ENCODE measurements around the gene RHOT1.

RHOT1 gene

DNA sequence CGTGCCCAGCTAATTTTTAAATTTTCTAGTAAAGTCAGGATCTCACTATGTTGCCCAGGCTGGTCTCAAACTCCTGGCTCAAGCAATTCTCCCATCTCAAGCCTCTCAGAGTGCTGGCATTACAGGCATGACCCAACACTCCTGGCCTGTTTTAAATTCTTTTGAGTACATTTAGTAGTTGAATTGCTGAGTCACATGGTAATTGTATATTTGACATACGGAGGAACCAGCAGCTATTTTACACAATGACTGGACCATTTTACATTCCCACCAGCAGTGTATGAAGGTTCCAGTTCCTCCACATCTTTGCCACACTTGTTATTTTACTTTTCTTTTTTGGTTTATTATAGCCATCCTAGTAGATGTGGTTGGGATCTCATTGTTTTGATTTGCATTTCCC is 43.6 kb downstream of the RHOT1 start:
- Histone ChIP-seq H3K18ac (ENCODE audit: low read depth in 1 of 2, low read length in 2 of 2) (no peak overlapping the region), H2AFZ (ENCODE audit: low read depth, low read length) (no peak overlapping the region), H3K9me3 (ENCODE audit: control insufficient read depth, low read length) (no peaks in the 10 kb centered on the region), H3K27ac (ENCODE audit: low read length, poor library complexity, severe bottlenecking) (no peak overlapping the region), H3K27me3 (ENCODE audit: control insufficient read depth in 1 of 2, insufficient read depth in 1 of 2, low read length in 2 of 2) (no peaks in the 10 kb centered on the region), H2BK15ac (ENCODE audit: low read depth, poor library complexity, severe bottlenecking) (no peak overlapping the region), H3K36me3 (ENCODE audit: control insufficient read depth in 1 of 2, insufficient read depth in 2 of 2, low read depth in 1 of 2, low read length in 2 of 2) (peaks cover 11 to 32% of the 10 kb centered on the region in 2 experiments), H4K91ac (ENCODE audit: low read length) (no peak overlapping the region), H3K9ac (ENCODE audit: low read length) (no peak overlapping the region), H3K4me1 (ENCODE audit: control insufficient read depth, insufficient read depth, low read depth, low read length) (peaks cover 2% of the 10 kb centered on the region), H4K8ac (ENCODE audit: low read length) (no peak overlapping the region), H3K4ac (ENCODE audit: low read depth in 1 of 2, low read length in 2 of 2) (no peak overlapping the region), H2BK5ac (ENCODE audit: low read depth, low read length, poor library complexity, severe bottlenecking) (no peak overlapping the region), H2AK5ac (ENCODE audit: low read length, severe bottlenecking) (no peak overlapping the region), H3K79me1 (replicated peaks; ENCODE audit: low read length, poor library complexity, severe bottlenecking) (peaks cover 5% of the 10 kb centered on the region), H3K4me2 (ENCODE audit: low read length, poor library complexity, severe bottlenecking) (no peak overlapping the region), H3K23ac (ENCODE audit: low read length in 2 of 2) (no peak overlapping the region), H2BK120ac (ENCODE audit: low read depth, low read length) (no peak overlapping the region), H3K4me3 (ENCODE audit: insufficient read depth in 1 of 2, low read depth in 1 of 2, low read length in 2 of 2) (no peak overlapping the region), H2BK12ac (ENCODE audit: low read length in 2 of 2) (no peak overlapping the region), H3K14ac (ENCODE audit: low read length in 2 of 2) (no peak overlapping the region)
- no peak for DNase-seq
- WGBS: 100% methylated on average over 1 of the region's 2 CpGs

DNA sequence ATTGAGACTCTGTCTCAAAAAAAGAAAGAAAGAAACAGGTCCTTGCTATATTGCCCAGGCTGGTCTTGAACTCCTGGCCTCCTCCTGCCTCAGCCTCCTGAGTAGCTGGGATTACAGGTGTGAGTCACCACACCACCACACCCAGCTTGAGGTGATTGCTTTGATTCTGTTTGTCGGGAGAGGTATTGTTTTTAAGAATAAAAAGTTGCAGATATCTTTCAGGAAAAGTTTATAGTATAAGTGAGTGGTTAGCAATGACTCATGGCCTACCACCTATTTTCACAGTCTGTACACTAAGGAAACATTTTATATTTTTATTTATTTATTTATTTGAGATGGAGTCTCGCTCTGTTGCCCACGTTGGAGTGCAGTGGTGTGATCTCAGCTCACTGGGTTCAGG is 45.0 kb downstream of the RHOT1 start:
- Histone ChIP-seq H2BK120ac (ENCODE audit: low read depth, low read length) (no peak overlapping the region), H3K27me3 (ENCODE audit: control insufficient read depth in 1 of 2, insufficient read depth in 1 of 2, low read length in 2 of 2) (no peaks in the 10 kb centered on the region), H3K79me1 (replicated peaks; ENCODE audit: low read length, poor library complexity, severe bottlenecking) (peaks cover 2% of the 10 kb centered on the region), H3K18ac (ENCODE audit: low read depth in 1 of 2, low read length in 2 of 2) (no peak overlapping the region), H3K4ac (ENCODE audit: low read depth in 1 of 2, low read length in 2 of 2) (no peak overlapping the region), H2AK5ac (ENCODE audit: low read length, severe bottlenecking) (no peak overlapping the region), H3K23ac (ENCODE audit: low read length in 2 of 2) (no peak overlapping the region), H3K4me1 (ENCODE audit: control insufficient read depth, insufficient read depth, low read depth, low read length) (peaks cover 2% of the 10 kb centered on the region), H2AFZ (ENCODE audit: low read depth, low read length) (no peak overlapping the region), H4K91ac (ENCODE audit: low read length) (no peak overlapping the region), H3K4me3 (ENCODE audit: insufficient read depth in 1 of 2, low read depth in 1 of 2, low read length in 2 of 2) (no peak overlapping the region), H3K9me3 (ENCODE audit: control insufficient read depth, low read length) (no peaks in the 10 kb centered on the region), H3K4me2 (ENCODE audit: low read length, poor library complexity, severe bottlenecking) (no peak overlapping the region), H2BK5ac (ENCODE audit: low read depth, low read length, poor library complexity, severe bottlenecking) (no peak overlapping the region), H3K14ac (ENCODE audit: low read length in 2 of 2) (no peak overlapping the region), H3K9ac (ENCODE audit: low read length) (no peak overlapping the region), H4K8ac (ENCODE audit: low read length) (no peak overlapping the region), H2BK12ac (ENCODE audit: low read length in 2 of 2) (no peak overlapping the region), H2BK15ac (ENCODE audit: low read depth, poor library complexity, severe bottlenecking) (no peak overlapping the region), H3K36me3 (ENCODE audit: control insufficient read depth in 1 of 2, insufficient read depth in 2 of 2, low read depth in 1 of 2, low read length in 2 of 2) (peaks cover 11 to 24% of the 10 kb centered on the region in 2 experiments), H3K27ac (ENCODE audit: low read length, poor library complexity, severe bottlenecking) (no peak overlapping the region)
- DNase-seq: no peak
- WGBS: 62% methylated on average over 3 of the region's 3 CpGs

GRCh38 chr17:32189343-32189742 is 47.0 kb downstream of the RHOT1 start:
- Histone ChIP-seq H3K9me3 (ENCODE audit: control insufficient read depth, low read length) (no peaks in the 10 kb centered on the region), H3K18ac (ENCODE audit: low read depth in 1 of 2, low read length in 2 of 2) (no peak overlapping the region), H2BK12ac (ENCODE audit: low read length in 2 of 2) (no peak overlapping the region), H3K27ac (ENCODE audit: low read length, poor library complexity, severe bottlenecking) (no peak overlapping the region), H4K8ac (ENCODE audit: low read length) (no peak overlapping the region), H2BK15ac (ENCODE audit: low read depth, poor library complexity, severe bottlenecking) (no peak overlapping the region), H2AFZ (ENCODE audit: low read depth, low read length) (no peak overlapping the region), H3K36me3 (ENCODE audit: control insufficient read depth in 1 of 2, insufficient read depth in 2 of 2, low read depth in 1 of 2, low read length in 2 of 2) (peaks cover 8 to 31% of the 10 kb centered on the region in 2 experiments), H3K27me3 (ENCODE audit: control insufficient read depth in 1 of 2, insufficient read depth in 1 of 2, low read length in 2 of 2) (no peaks in the 10 kb centered on the region), H2BK5ac (ENCODE audit: low read depth, low read length, poor library complexity, severe bottlenecking) (no peak overlapping the region), H2AK5ac (ENCODE audit: low read length, severe bottlenecking) (no peak overlapping the region), H3K9ac (ENCODE audit: low read length) (no peak overlapping the region), H3K4me1 (ENCODE audit: control insufficient read depth, insufficient read depth, low read depth, low read length) (no peaks in the 10 kb centered on the region), H3K79me1 (replicated peaks; ENCODE audit: low read length, poor library complexity, severe bottlenecking) (peaks cover 2% of the 10 kb centered on the region), H3K4me3 (ENCODE audit: insufficient read depth in 1 of 2, low read depth in 1 of 2, low read length in 2 of 2) (no peak overlapping the region), H3K14ac (ENCODE audit: low read length in 2 of 2) (no peak overlapping the region), H3K23ac (ENCODE audit: low read length in 2 of 2) (no peak overlapping the region), H2BK120ac (ENCODE audit: low read depth, low read length) (no peak overlapping the region), H3K4me2 (ENCODE audit: low read length, poor library complexity, severe bottlenecking) (no peak overlapping the region), H4K91ac (ENCODE audit: low read length) (no peak overlapping the region), H3K4ac (ENCODE audit: low read depth in 1 of 2, low read length in 2 of 2) (no peak overlapping the region)
- WGBS: no CpG with 5 or more reads among the region's 2 CpGs
- DNase-seq: no peak

- peak overlapping the region; percentile 69 for H3K9ac ChIP-seq (ENCODE audit: low read length)
- no peak overlapping the region for H3K14ac ChIP-seq (ENCODE audit: low read length in 2 of 2)
- H2BK120ac ChIP-seq (ENCODE audit: low read depth, low read length): no peak overlapping the region
- H3K9me3 ChIP-seq (ENCODE audit: control insufficient read depth, low read length): no peaks in the 10 kb centered on the region
- no peak overlapping the region for H3K27ac ChIP-seq (ENCODE audit: low read length, poor library complexity, severe bottlenecking)
- H3K4ac ChIP-seq (ENCODE audit: low read depth in 1 of 2, low read length in 2 of 2): no peak overlapping the region
- H3K27me3 ChIP-seq (ENCODE audit: control insufficient read depth in 1 of 2, insufficient read depth in 1 of 2, low read length in 2 of 2): no peaks in the 10 kb centered on the region
- H2BK15ac ChIP-seq (ENCODE audit: low read depth, poor library complexity, severe bottlenecking): no peak overlapping the region
- H4K8ac ChIP-seq (ENCODE audit: low read length): no peak overlapping the region
- H2BK12ac ChIP-seq (ENCODE audit: low read length in 2 of 2): no peak overlapping the region
- no peak overlapping the region for H3K23ac ChIP-seq (ENCODE audit: low read length in 2 of 2)
- H3K79me1 ChIP-seq (replicated peaks; ENCODE audit: low read length, poor library complexity, severe bottlenecking): no peaks in the 10 kb centered on the region
- H2AK5ac ChIP-seq (ENCODE audit: low read length, severe bottlenecking): no peak overlapping the region
- DNase-seq: peak; percentile 24
- H4K91ac ChIP-seq (ENCODE audit: low read length): no peak overlapping the region
- H3K4me3 ChIP-seq (ENCODE audit: insufficient read depth in 1 of 2, low read depth in 1 of 2, low read length in 2 of 2): no peak overlapping the region
- no peaks in the 10 kb centered on the region for H3K4me1 ChIP-seq (ENCODE audit: control insufficient read depth, insufficient read depth, low read depth, low read length)
- no peak overlapping the region for H2BK5ac ChIP-seq (ENCODE audit: low read depth, low read length, poor library complexity, severe bottlenecking)
- H3K4me2 ChIP-seq (ENCODE audit: low read length, poor library complexity, severe bottlenecking): no peak overlapping the region
- H2AFZ ChIP-seq (ENCODE audit: low read depth, low read length): no peak overlapping the region
- H3K18ac ChIP-seq (ENCODE audit: low read depth in 1 of 2, low read length in 2 of 2): no peak overlapping the region
- H3K36me3 ChIP-seq (ENCODE audit: control insufficient read depth in 1 of 2, insufficient read depth in 2 of 2, low read depth in 1 of 2, low read length in 2 of 2): peaks cover 6 to 33% of the 10 kb centered on the region in 2 experiments
These were observed 49.0 kb downstream of the RHOT1 start for GRCh38 chr17:32191306-32191705.

Measured in mesenchymal stem cell (in vitro differentiated cells and primary cell).